Inflammatory macrophage (primary cell): ENCODE results near the gene ROCK2.
A peak's percentile ranks its signal among the peaks of the same experiment; 100 is the strongest.

Source experiments
- DNase-seq, 2 donors: peaks; one replicate each; pipeline ENCODE4 v3.0.0-alpha.2; 2020 to 2022

ROCK2 gene

GRCh38 chr2:11228692-11229091, 115.7 kb downstream of the ROCK2 start:
- no peak for DNase-seq

- DNase-seq = no peak
Observed at GRCh38 chr2:11227595-11227994, 116.8 kb downstream of the ROCK2 start.

- peak; percentile 50 to 72 for DNase-seq
Observed at GRCh38 chr2:11224887-11225286, 119.5 kb downstream of the ROCK2 start.

GRCh38 chr2:11222845-11223244, 121.6 kb downstream of the ROCK2 start:
- no peak for DNase-seq

- no peak for DNase-seq
Observed at GRCh38 chr2:11220445-11220844, 124.0 kb downstream of the ROCK2 start.

GRCh38 chr2:11215407-11215806, 129.0 kb downstream of the ROCK2 start:
- DNase-seq = no peak

- DNase-seq = no peak
Observed at GRCh38 chr2:11214770-11215169, 129.7 kb downstream of the ROCK2 start.

GRCh38 chr2:11213975-11214374, 130.5 kb downstream of the ROCK2 start:
- DNase-seq = no peak

GRCh38 chr2:11213090-11213638, 131.3 kb downstream of the ROCK2 start:
- DNase-seq = no peak

GRCh38 chr2:11212645-11213044, 131.8 kb downstream of the ROCK2 start:
- no peak for DNase-seq

GRCh38 chr2:11208083-11208482, 136.4 kb downstream of the ROCK2 start:
- DNase-seq = no peak

- DNase-seq = peak; percentile 76 to 90
Observed at GRCh38 chr2:11203480-11203879, 141.0 kb downstream of the ROCK2 start.

- no peak for DNase-seq
Observed at GRCh38 chr2:11201969-11202368, 142.5 kb downstream of the ROCK2 start.

- no peak for DNase-seq
Observed at GRCh38 chr2:11200651-11201050, 143.8 kb downstream of the ROCK2 start.

GRCh38 chr2:11196246-11196645, 148.2 kb downstream of the ROCK2 start:
- DNase-seq = peak; percentile 16 to 50

- DNase-seq = peak; percentile 15 to 79
Observed at GRCh38 chr2:11187731-11188130, 156.7 kb downstream of the ROCK2 start.

GRCh38 chr2:11187083-11187619, 157.3 kb downstream of the ROCK2 start:
- DNase-seq = peak; percentile 62 to 83

GRCh38 chr2:11186145-11186544, 158.3 kb downstream of the ROCK2 start:
- no peak for DNase-seq

- no peak for DNase-seq
Observed at GRCh38 chr2:11182951-11183350, 161.5 kb downstream of the ROCK2 start.

GRCh38 chr2:11180653-11181052, 163.8 kb downstream of the ROCK2 start:
- DNase-seq = no peak

GRCh38 chr2:11179899-11180298, 164.5 kb downstream of the ROCK2 start:
- DNase-seq = no peak

- DNase-seq = no peak
Observed at GRCh38 chr2:11179196-11179595, 165.2 kb downstream of the ROCK2 start.

- DNase-seq = peak in 1 of 2 donors; percentile 23
Observed at GRCh38 chr2:11177871-11178690, 166.4 kb downstream of the ROCK2 start.

GRCh38 chr2:11175293-11175795, 169.1 kb downstream of the ROCK2 start:
- peak; percentile 72 for DNase-seq
